Stimulated activated naive CD4-positive, alpha-beta T cell treated with Interleukin-2 at 50 U/mL for 16 hours (primary cell): Measurements from ENCODE around the gene GARIN1A.
"Not testable (repeated sequence)": the region's sequence is repeated elsewhere in the genome, so short reads cannot be mapped to it uniquely, and the experiment has no call there.

ENCODE experiments used
- DNase-seq: peaks from one replicate; lab custom pipeline; 2025; lab: John Stamatoyannopoulos, UW

Gene GARIN1A

DNA sequence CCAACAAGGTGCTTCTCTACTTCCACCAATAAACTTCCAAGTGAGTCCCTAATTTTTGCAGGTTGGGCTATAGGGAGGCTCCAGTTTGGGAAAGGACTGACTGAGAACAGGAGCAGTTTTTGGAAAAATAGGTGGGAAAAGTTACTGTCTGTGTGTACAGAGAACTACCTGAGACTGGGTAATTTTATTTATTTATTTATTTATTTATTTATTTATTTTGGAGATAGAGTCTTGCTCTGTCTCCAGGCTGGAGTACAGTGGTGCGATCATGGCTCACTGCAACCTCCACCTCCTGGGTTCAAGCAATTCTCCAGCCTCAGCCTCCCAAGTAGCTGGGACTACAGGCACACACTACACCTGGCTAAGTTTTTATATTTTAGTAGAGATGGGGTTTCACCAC, 11.2 kb downstream of the GARIN1A start:
- not testable (repeated sequence) for DNase-seq

- not testable (repeated sequence) for DNase-seq
Observed at GRCh38 chr7:128683738-128684137, 11.6 kb downstream of the GARIN1A start.

- no peak for DNase-seq
Observed at GRCh38 chr7:128687131-128687530, 15.0 kb downstream of the GARIN1A start.

- DNase-seq, result no peak
Observed at GRCh38 chr7:128688492-128688891, 16.4 kb downstream of the GARIN1A start.

- not testable (repeated sequence) for DNase-seq
Observed at GRCh38 chr7:128689161-128689935, 17.3 kb downstream of the GARIN1A start.

DNA sequence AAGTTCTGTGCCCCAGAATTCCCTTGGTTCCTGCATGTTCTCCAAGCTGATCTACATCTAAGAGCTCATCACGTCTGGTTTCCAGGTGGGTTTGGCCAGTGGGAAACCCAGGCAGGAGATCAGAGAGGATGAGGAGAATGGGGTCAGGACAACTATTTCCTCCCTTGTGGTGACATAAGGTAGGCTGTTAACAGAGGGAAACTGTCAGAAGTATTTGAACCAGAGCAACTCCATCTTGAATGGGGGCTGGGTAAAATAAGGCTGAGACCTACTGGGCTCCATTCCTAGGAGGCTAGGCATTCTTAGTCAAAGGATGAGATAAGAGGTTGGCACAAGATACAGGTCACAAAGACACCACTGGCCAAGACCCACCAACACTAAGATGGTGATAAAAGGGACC, 19.1 kb downstream of the GARIN1A start:
- no peak for DNase-seq

DNA sequence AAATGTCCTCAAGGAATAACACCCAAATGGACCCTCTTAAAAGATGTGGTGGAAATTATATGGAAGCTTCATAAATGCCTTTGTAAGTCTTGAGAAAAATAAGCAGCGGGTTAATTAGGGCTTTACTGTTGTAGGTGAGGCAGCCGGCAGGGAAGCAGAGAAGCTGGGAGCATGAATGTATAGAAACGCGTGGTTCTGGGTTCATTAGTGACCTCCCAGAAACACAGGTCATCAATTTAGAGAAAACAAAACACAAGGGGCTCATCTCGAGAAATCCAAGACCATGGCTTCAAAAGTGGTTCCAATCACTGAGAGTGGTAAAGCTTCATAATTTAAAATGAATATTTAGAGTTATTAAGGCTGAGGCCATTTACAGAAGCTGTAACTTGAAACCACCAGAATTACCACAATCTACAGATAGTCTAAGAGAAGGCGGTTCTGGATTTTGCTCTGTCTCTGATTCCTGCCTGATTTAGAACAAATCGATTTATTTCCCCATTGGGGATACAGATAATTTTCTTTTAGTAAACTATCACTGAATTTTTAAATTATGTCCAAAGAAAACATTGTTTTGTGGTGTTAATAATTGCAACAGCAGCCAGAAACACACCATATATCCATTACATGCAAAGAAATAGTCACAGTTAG, 20.7 kb downstream of the GARIN1A start:
- no peak for DNase-seq

DNA sequence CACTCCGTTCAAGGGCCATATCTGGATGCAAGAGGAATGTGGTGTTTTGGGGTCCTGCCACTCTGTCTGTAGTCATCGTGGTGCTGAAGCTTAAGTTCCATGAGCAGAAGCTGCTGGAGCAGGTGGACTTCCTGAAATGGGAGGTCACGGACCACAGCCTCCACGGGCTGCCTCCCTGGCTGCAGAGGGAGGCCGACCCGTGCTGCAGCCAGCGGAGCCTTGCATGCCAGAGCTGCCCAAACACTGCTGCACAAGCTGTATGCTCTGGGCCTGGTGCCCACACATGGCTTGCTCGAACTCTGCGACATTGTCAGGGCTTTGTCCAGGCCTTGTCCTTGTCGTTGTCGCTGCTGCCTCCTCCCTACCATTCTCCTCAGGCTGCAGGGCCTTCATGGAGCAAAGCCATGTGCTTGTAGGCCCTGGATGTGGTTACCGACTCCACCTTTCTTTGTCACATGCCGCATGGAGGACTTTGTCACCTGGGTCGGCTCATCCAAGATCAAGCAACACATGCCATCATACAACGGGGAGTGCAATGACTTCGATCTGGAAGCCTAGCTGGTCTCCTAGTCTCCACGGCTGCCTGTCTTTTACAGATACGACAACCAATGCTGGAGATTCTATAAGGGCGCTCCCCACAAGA, 21.4 kb downstream of the GARIN1A start:
- no peak for DNase-seq

DNA sequence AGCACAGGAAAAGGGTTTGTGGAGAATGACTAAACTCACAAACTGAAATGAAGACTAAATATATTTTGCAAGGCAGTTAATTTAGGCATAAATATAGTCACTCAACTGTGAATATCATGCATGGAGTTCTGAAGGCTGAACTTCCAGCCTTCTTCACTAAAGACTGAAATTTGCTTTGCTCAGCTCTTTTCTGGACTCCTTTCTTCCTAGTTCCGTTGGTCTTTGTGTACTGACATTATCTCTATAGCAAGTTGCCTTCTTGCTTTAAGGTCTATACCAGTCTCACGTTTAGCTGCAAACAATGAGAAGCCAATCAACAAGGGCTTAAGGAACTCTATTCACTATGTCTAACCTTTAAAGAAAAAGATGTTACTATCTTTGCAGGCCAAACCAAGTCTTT, 22.6 kb downstream of the GARIN1A start:
- no peak for DNase-seq

GRCh38 chr7:128697302-128697905, 25.3 kb downstream of the GARIN1A start:
- peak; percentile 9 for DNase-seq

- DNase-seq, result no peak
Observed at GRCh38 chr7:128699196-128699712, 27.2 kb downstream of the GARIN1A start.

DNA sequence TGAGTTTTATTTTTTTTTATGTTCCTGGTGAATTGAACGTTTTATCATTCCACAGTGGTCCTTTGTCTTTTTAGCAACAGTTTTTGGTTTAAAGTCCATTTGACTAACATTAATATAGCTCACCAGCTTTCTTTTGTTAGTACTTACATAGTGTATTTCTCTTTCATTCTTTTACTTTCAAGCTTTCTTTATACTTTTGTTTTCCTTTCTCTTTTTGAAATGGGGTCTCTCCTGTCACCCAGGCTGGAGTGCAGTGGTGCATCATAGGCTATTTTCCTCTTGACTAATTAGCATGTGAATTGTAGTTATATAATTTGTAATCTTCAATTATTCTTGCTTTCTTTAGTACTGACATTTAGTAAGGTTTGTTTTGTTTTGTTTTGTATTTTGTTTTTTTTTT, 27.8 kb downstream of the GARIN1A start:
- DNase-seq, result no peak

GRCh38 chr7:128701062-128701785, 29.1 kb downstream of the GARIN1A start:
- no peak for DNase-seq

GRCh38 chr7:128703609-128704241, 31.6 kb downstream of the GARIN1A start:
- no peak for DNase-seq

DNA sequence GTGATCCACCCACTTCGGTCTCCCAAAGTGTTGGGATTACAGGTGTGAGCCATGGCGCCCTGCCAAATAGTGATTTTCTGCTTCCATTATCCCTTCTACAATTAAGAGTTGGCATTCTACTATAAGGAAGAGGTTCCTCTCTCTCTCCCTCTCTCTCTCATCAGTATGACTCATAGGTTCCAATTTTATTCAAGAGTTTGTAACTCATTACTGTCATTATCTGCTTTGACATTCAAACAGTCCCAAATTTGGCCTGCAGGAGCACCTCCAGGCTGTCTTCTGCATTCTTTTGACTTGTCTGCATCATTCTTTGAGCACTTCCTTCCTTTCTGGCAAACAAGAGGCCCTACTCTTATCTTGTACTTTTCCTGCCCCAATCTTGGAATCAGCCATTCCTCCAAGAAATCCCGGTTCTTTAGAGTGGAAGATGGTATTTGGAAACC, 33.8 kb downstream of the GARIN1A start:
- no peak for DNase-seq

- no peak for DNase-seq
Observed at GRCh38 chr7:128707752-128708151, 35.7 kb downstream of the GARIN1A start.

GRCh38 chr7:128708235-128708634, 36.1 kb downstream of the GARIN1A start:
- no peak for DNase-seq

GRCh38 chr7:128708824-128709223, 36.7 kb downstream of the GARIN1A start:
- no peak for DNase-seq

GRCh38 chr7:128710481-128710880, 38.4 kb downstream of the GARIN1A start:
- DNase-seq, result no peak

DNA sequence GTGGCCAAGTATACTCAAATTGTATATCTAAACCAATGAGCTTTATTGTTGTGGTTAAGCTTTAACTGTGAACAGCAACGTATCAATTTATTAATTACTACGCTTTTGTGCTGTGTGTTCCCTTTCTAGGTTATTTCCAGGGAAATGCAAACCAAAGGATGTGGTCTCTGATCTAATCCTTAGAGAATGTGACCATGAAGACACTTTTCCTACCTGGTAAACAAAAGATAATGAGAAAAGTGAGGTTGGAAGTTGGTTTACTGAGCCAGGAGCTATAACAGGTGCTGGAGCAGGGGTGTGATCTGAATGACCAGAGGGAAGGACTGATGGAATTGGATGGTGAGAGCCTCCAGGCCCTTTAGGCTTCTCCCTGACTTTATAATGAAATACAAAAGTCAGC, 41.7 kb downstream of the GARIN1A start:
- DNase-seq, result no peak
